SIG-M5 treated with dmso at 0.1 percent for 504 hours (cell line): ENCODE measurements around the gene SLC2A8.

ENCODE experiments used
- DNase-seq: peaks from one replicate; lab custom pipeline; 2025; ENCODE audit not compliant: unreplicated experiment; lab: John Stamatoyannopoulos, UW

The SLC2A8 gene

DNA sequence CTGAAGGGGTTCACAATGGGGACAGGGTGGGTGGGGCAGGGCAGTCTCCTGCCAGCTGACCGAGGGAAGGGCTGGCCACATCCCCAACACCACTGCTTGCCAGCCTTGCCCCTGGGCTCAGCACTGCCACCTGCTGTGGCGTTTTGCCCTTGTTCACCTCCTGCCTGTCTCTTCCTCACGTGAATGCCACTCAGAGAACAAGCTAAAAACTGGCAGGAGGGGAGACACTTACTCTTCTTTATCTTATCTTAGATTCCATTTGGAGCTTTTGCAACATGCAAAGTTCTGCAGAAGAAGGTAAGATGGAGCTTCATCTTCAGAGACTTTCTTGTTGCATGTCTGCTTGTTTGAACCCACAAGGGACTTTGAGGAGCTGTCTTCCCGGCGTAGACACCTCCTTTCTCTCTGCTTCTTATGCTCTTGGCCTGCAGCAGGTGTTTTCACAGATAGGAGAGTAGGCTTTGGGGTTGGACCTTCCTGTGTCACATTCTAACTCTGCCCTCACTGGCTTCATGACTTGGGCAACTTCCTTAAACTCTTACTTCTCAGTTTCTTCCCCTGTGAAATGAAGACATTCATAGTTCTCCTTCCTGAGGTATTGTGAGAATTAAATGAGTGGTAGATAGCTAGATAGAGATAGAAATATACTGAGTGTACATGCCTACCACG, 58.5 kb downstream of the SLC2A8 start:
- peak; percentile 84 for DNase-seq

DNA sequence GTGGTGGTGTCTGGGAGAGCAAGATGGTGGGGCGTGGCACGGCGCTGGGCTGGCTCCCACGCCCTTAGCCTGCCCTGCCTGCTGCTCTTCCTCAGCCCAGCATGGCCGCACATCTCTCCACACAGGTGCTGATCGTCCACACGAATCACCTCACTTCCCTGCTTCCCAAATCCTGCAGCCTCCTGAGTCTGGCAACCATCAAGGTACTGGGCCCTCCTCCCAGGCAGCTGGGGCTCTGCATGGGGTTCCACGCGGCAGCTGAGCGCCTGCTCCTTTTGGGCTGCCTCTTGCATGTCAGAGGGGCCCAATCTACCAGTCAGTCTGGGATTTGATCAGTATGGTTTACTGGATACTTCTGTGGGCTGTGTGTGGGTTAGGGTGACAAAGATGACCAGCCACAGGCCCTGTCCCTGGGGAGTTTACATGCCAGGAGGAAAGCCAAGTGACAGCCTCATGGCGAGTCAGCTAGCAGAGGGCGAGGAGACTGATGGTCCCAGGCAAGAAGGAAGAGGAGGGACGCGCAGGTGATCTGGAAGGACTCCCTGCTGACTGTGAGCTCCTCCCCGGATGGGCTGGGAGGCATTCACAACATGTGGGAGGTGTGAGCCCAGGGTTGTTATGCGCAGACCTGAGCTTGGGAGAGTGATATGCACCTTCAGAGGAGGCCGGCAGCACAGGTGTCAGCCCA, 60.4 kb downstream of the SLC2A8 start:
- no peak for DNase-seq
